Measurements from ENCODE around the gene FBXL19.

- TF ChIP-seq EZH2phosphoT487 (IDR thresholded peaks at IDR 0.05; ENCODE audit: borderline replicate concordance, low read depth, low read length) (no peak), CTCF (conservative IDR thresholded peaks at IDR 0.05; ENCODE audit: low read length) (no peak)
Measured at GRCh38 chr16:30903002-30903401, 20.4 kb upstream of the FBXL19 start.

Measured in OCI-LY7 (cell line).